ENCODE data around the gene FEM1A. TPM values are rescaled to one million over a fixed set of nuclear protein-coding genes. Genes with fewer than 3 reads are reported as not detected.

Gene FEM1A
- total and polyA plus RNA-seq, 2 of the 13 experiments (the other 11 are each of a cell fraction or from before 2014, with no cell fraction given): 3.2 to 10.8 TPM

DNA sequence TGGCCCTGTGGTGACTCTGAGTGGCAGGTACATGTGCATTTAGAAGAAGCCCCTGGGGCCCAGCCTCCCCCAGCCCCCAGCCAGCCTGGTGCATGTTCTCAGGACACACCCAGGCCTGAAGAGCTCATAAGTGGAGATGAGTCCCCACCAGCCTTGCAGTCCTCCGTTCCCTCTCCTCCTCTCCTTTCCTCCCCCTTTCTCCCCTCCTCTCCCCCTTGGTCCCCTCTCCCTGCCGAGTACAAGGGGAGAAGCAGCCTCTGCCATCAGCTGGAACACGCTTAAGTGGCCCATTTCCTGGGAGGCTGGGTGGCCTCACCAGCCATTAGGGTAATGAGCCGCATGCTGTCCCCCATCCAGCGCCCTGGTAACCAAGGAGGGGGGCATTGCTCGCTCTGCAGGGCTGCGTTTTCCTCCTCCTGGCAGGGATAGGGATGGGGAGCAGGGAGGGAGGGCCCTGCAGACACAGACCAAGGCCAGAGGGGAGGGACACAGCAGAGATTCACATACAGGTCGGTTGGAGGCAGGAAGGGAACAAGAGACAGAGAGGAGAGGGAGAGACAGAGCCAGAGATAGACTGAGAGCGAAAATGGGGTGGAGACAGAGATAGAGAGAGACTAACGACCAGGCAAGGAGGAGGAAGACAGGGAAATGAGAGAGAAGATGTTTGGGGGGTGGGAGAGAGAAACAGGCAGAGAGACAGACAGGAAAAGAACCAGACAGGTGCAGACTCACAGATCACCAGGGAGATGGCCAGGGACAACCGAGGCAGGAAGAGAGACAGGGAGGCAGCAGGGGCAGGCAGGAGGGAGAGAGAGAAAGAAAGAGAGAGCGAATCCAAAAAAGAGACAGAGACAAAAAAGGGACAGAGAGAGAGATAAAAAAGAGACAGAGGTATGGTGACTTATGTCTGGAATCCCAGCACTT, 48.5 kb upstream of the FEM1A start (continued):
- no peak for TF ChIP-seq FLYWCH1 (CRISPR knock-in tag; IDR thresholded peaks at IDR 0.05)
- no peak for TF ChIP-seq ZFP1 (CRISPR knock-in tag; IDR thresholded peaks at IDR 0.05)
- TF ChIP-seq SCMH1 (CRISPR knock-in tag; IDR thresholded peaks at IDR 0.05; ENCODE audit: borderline replicate concordance): no peak
- TF ChIP-seq KLF9 (CRISPR knock-in tag; IDR thresholded peaks at IDR 0.05; ENCODE audit: low read depth): no peak
- TF ChIP-seq, protein P1, sequence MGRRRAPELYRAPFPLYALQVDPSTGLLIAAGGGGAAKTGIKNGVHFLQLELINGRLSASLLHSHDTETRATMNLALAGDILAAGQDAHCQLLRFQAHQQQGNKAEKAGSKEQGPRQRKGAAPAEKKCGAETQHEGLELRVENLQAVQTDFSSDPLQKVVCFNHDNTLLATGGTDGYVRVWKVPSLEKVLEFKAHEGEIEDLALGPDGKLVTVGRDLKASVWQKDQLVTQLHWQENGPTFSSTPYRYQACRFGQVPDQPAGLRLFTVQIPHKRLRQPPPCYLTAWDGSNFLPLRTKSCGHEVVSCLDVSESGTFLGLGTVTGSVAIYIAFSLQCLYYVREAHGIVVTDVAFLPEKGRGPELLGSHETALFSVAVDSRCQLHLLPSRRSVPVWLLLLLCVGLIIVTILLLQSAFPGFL (CRISPR knock-in tag; IDR thresholded peaks at IDR 0.05): no peak
- TF ChIP-seq, protein P2, sequence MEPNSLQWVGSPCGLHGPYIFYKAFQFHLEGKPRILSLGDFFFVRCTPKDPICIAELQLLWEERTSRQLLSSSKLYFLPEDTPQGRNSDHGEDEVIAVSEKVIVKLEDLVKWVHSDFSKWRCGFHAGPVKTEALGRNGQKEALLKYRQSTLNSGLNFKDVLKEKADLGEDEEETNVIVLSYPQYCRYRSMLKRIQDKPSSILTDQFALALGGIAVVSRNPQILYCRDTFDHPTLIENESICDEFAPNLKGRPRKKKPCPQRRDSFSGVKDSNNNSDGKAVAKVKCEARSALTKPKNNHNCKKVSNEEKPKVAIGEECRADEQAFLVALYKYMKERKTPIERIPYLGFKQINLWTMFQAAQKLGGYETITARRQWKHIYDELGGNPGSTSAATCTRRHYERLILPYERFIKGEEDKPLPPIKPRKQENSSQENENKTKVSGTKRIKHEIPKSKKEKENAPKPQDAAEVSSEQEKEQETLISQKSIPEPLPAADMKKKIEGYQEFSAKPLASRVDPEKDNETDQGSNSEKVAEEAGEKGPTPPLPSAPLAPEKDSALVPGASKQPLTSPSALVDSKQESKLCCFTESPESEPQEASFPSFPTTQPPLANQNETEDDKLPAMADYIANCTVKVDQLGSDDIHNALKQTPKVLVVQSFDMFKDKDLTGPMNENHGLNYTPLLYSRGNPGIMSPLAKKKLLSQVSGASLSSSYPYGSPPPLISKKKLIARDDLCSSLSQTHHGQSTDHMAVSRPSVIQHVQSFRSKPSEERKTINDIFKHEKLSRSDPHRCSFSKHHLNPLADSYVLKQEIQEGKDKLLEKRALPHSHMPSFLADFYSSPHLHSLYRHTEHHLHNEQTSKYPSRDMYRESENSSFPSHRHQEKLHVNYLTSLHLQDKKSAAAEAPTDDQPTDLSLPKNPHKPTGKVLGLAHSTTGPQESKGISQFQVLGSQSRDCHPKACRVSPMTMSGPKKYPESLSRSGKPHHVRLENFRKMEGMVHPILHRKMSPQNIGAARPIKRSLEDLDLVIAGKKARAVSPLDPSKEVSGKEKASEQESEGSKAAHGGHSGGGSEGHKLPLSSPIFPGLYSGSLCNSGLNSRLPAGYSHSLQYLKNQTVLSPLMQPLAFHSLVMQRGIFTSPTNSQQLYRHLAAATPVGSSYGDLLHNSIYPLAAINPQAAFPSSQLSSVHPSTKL (CRISPR knock-in tag; IDR thresholded peaks at IDR 0.05): no peak
